ENCODE data around the gene SIRPB2. TPM values are rescaled to one million over a fixed set of nuclear protein-coding genes. Genes with fewer than 3 reads are reported as not detected.

Gene SIRPB2
- total RNA-seq, 4 donors from 2014 or later: 8.5 to 53.7 (median 27.5) TPM

GRCh38 chr20:1513801-1514200, 22.6 kb upstream of the SIRPB2 start:
- TF ChIP-seq CTCF (IDR thresholded peaks at IDR 0.05; ENCODE audit: low read depth): no peak

GRCh38 chr20:1509237-1509636, 18.0 kb upstream of the SIRPB2 start:
- no peak for TF ChIP-seq CTCF (IDR thresholded peaks at IDR 0.05; ENCODE audit: low read depth)

- no peak for TF ChIP-seq CTCF (IDR thresholded peaks at IDR 0.05; ENCODE audit: low read depth)
Measured at GRCh38 chr20:1508574-1508973, 17.4 kb upstream of the SIRPB2 start.

- no peak for TF ChIP-seq CTCF (IDR thresholded peaks at IDR 0.05; ENCODE audit: low read depth)
Measured at GRCh38 chr20:1507276-1507675, 16.1 kb upstream of the SIRPB2 start.

- TF ChIP-seq CTCF (IDR thresholded peaks at IDR 0.05; ENCODE audit: low read depth): no peak
Measured at GRCh38 chr20:1505871-1506270, 14.7 kb upstream of the SIRPB2 start.

GRCh38 chr20:1505361-1505760, 14.1 kb upstream of the SIRPB2 start:
- TF ChIP-seq CTCF (IDR thresholded peaks at IDR 0.05; ENCODE audit: low read depth): no peak

GRCh38 chr20:1503564-1504227, 12.5 kb upstream of the SIRPB2 start:
- TF ChIP-seq CTCF (IDR thresholded peaks at IDR 0.05; ENCODE audit: low read depth): no peak
